SK-N-SH (cell line): ENCODE data around the gene PYCR2. TPM values are rescaled to one million over a fixed set of nuclear protein-coding genes. Genes with fewer than 3 reads are reported as not detected.

Experiments
- CTCF ChIA-PET: fragments of 300-600, 350-600 bp; formaldehyde crosslinking; extraction: SDS; loops from one replicate; lab custom pipeline; 2021; lab: Yijun Ruan, JAX
- POLR2A ChIA-PET: fragments of 350-600 bp; sonication (Branson Sonifier 250); formaldehyde crosslinking; extraction: SDS; loops from one replicate; lab custom pipeline; 2020; ENCODE audit warnings: antibody characterized with exemption, inconsistent platforms; lab: Yijun Ruan, JAX
- DNase-seq: peaks from one replicate; pipeline ENCODE4 v3.0.0; 2012
- H2AFZ ChIP-seq: fragments of 200-600 bp; sonication (generic); 2 replicates; pipeline ENCODE4 v1.8.1; 2016; ENCODE audit warnings: antibody characterized with exemption, mild to moderate bottlenecking, low read depth
- H3F3A ChIP-seq: fragments of 200-600 bp; sonication (generic); replicated peaks from 2 replicates; pipeline ENCODE3; 2016; ENCODE audit warnings: antibody characterized with exemption, mild to moderate bottlenecking; ENCODE audit not compliant: insufficient read depth
- H3K27ac ChIP-seq, 2 experiments: fragments of 200-500 bp in 1 of 2; fragments of 200-600 bp in 1 of 2; sonication (Bioruptor generic) in 1 of 2; sonication (generic), shearing (Covaris generic) in 1 of 2; 2 replicates each; pipeline versions ENCODE4 v1.5.1 to v1.6.1; 2014 to 2016; ENCODE audit warnings: low read depth in 2 of 2, inconsistent platforms in 1 of 2, low read length in 1 of 2, mild to moderate bottlenecking in 1 of 2, mixed read lengths in 1 of 2
- H3K27me3 ChIP-seq: fragments of 200-600 bp; sonication (generic), shearing (Covaris generic); 2 replicates; pipeline ENCODE4 v1.6.1; 2016; ENCODE audit warnings: mixed run types; ENCODE audit not compliant: insufficient read depth
- H3K36me3 ChIP-seq, 2 experiments: fragments of 200-500 bp in 1 of 2; fragments of 200-600 bp in 1 of 2; sonication (Bioruptor generic) in 1 of 2; sonication (generic) in 1 of 2; replicated peaks in 1 of 2; 2 replicates each; pipeline versions ENCODE3 to v1.5.1; 2014 to 2016; ENCODE audit warnings: low read length in 1 of 2, mild to moderate bottlenecking in 1 of 2; ENCODE audit not compliant: insufficient read depth in 2 of 2, control insufficient read depth in 1 of 2
- H3K4me1 ChIP-seq, 2 experiments: fragments of 200-500 bp in 1 of 2; fragments of 200-600 bp in 1 of 2; sonication (Bioruptor generic) in 1 of 2; sonication (generic), shearing (Covaris generic) in 1 of 2; 2 replicates each; pipeline versions ENCODE4 v1.5.1 to v1.6.1; 2014 to 2016; ENCODE audit warnings: low read depth in 1 of 2, low read length in 1 of 2, mixed run types in 1 of 2; ENCODE audit not compliant: insufficient read depth in 2 of 2, control insufficient read depth in 1 of 2
- H3K4me2 ChIP-seq: fragments of 200-600 bp; sonication (generic), shearing (Covaris generic); 2 replicates; pipeline ENCODE4 v1.6.1; 2017; ENCODE audit warnings: mixed run types
- H3K4me3 ChIP-seq, 2 experiments: fragments of 200-500 bp in 1 of 2; fragments of 200-600 bp in 1 of 2; sonication (Bioruptor generic) in 1 of 2; sonication (generic), shearing (Covaris generic) in 1 of 2; 2 replicates each; pipeline versions ENCODE4 v1.5.1 to v1.8.1; 2014 to 2016; ENCODE audit warnings: low read depth in 2 of 2, inconsistent platforms in 1 of 2, low read length in 1 of 2, mild to moderate bottlenecking in 1 of 2, mixed read lengths in 1 of 2, moderate library complexity in 1 of 2
- H3K79me2 ChIP-seq: fragments of 200-600 bp; sonication (generic); 2 replicates; pipeline ENCODE4 v1.8.1; 2017; ENCODE audit warnings: mild to moderate bottlenecking; ENCODE audit not compliant: insufficient read depth
- H3K9ac ChIP-seq: fragments of 200-600 bp; sonication (generic); 2 replicates; pipeline ENCODE4 v1.6.1; 2017; ENCODE audit warnings: mixed run types
- H3K9me2 ChIP-seq: fragments of 200-600 bp; sonication (generic); 2 replicates; pipeline ENCODE4 v1.6.1; 2017; ENCODE audit warnings: mixed run types
- H3K9me3 ChIP-seq: fragments of 200-600 bp; sonication (generic); 2 replicates; pipeline ENCODE4 v1.6.1; 2017; ENCODE audit warnings: mixed run types, mild to moderate bottlenecking, moderate library complexity
- H4K20me1 ChIP-seq: fragments of 200-600 bp; sonication (generic); 2 replicates; pipeline ENCODE4 v1.6.1; 2017; ENCODE audit warnings: mild to moderate bottlenecking, mixed run types; ENCODE audit not compliant: insufficient read depth
- CHD2 ChIP-seq: fragments of 150-350 bp; IDR thresholded peaks from 2 replicates; pipeline ENCODE4 v1.6.1; 2018; ENCODE audit warnings: low read length; ENCODE audit not compliant: partially characterized antibody
- CTCF ChIP-seq: fragments of 200-600 bp; sonication (generic); IDR thresholded peaks from 2 replicates; pipeline ENCODE4 v1.6.1; 2017; ENCODE audit warnings: antibody characterized with exemption, mild to moderate bottlenecking, moderate library complexity
- ELF1 ChIP-seq: IDR thresholded peaks from 2 replicates; pipeline ENCODE4 v1.4.0; 2012
- EP300 ChIP-seq, 2 experiments: IDR thresholded peaks; 2 replicates each; pipeline versions ENCODE4 v1.4.0 to v1.6.1; 2012; ENCODE audit warnings: borderline replicate concordance in 1 of 2, low read depth in 1 of 2, low read length in 1 of 2
- FOXJ3 ChIP-seq: sonication (generic); formaldehyde crosslinking; IDR thresholded peaks from 2 replicates; pipeline ENCODE4 v1.5.1; 2020; ENCODE audit warnings: mild to moderate bottlenecking, missing genetic modification reagents
- FOXM1 ChIP-seq: IDR thresholded peaks from 2 replicates; pipeline ENCODE4 v1.4.0; 2012; ENCODE audit warnings: low read depth, mild to moderate bottlenecking
- GABPA ChIP-seq: IDR thresholded peaks from 2 replicates; pipeline ENCODE4 v1.4.0; 2012; ENCODE audit warnings: low read depth, mild to moderate bottlenecking
- GATA2 ChIP-seq: sonication (generic); formaldehyde crosslinking; IDR thresholded peaks from 2 replicates; pipeline ENCODE4 v1.5.0; 2020; ENCODE audit warnings: mild to moderate bottlenecking, missing genetic modification reagents
- IRF3 ChIP-seq: fragments of 150-350 bp; IDR thresholded peaks from 2 replicates; pipeline ENCODE4 v1.6.1; 2016; ENCODE audit warnings: mild to moderate bottlenecking, low read depth, low read length
- JUND ChIP-seq: IDR thresholded peaks from 2 replicates; pipeline ENCODE4 v1.4.0; 2012
- MAX ChIP-seq: IDR thresholded peaks from 2 replicates; pipeline ENCODE4 v1.4.0; 2012; ENCODE audit warnings: low read depth
- NRF1 ChIP-seq: IDR thresholded peaks from 2 replicates; pipeline ENCODE4 v1.6.1; 2012; ENCODE audit warnings: low read depth, mild to moderate bottlenecking, low read length
- RAD21 ChIP-seq: IDR thresholded peaks from 2 replicates; pipeline ENCODE4 v1.6.1; 2012; ENCODE audit warnings: mild to moderate bottlenecking, low read length
- RCOR1 ChIP-seq: fragments of 150-350 bp; IDR thresholded peaks from 2 replicates; pipeline ENCODE4 v1.6.1; 2017; ENCODE audit warnings: antibody characterized with exemption, low read length
- REST ChIP-seq: IDR thresholded peaks from 2 replicates; pipeline ENCODE4 v1.6.1; 2012; ENCODE audit warnings: mild to moderate bottlenecking, low read depth, low read length, moderate library complexity
- RFX5 ChIP-seq: IDR thresholded peaks from 2 replicates; pipeline ENCODE4 v1.6.1; 2012; ENCODE audit warnings: mild to moderate bottlenecking, improper control_type of control experiment, low read length
- SMC3 ChIP-seq: IDR thresholded peaks from 2 replicates; pipeline ENCODE4 v1.6.1; 2012; ENCODE audit warnings: low read depth, low read length, improper control_type of control experiment
- USF1 ChIP-seq: IDR thresholded peaks from 2 replicates; pipeline ENCODE4 v1.4.0; 2012; ENCODE audit warnings: low read depth, borderline replicate concordance
- YY1 ChIP-seq: IDR thresholded peaks from 2 replicates; pipeline ENCODE4 v1.4.0; 2012; ENCODE audit warnings: low read depth, mild to moderate bottlenecking
- WGBS: methylation state at CpG from one replicate; pipeline ENCODE4 v1.1.6; 2017; ENCODE audit warnings: low lambda C conversion rate; 5-methylcytosine and 5-hydroxymethylcytosine counted together
- polyA plus RNA-seq, 3 experiments: library from polyadenylated mRNA; depleted of rRNA; stranded (reverse); fragments of >200 nt; gene quantifications; 2 replicates each; pipeline ENCODE4 v1.2.3, GENCODE V29; 2012

PYCR2 gene
- polyA plus RNA-seq, 1 of the 3 experiments (the other 2 are of a cell fraction), result 95.3 TPM

GRCh38 chr1:225917101-225917500 lies 6.9 kb downstream of the PYCR2 start:
- H3K36me3 ChIP-seq, result peaks cover 13 to 28% of the 10 kb centered on the region in 2 experiments
- ChIA-PET CTCF (interaction anchor here (1.4 to 4.2 kb wide), 3 partner anchors 140 to 442 kb away, joined by 3 to 14 read pairs (median 7); partner anchors contain the start of gene SRP9), POLR2A (no interaction called here)
- no peaks in the 10 kb centered on the region; the same call in 1 of the 2 replicates for H4K20me1 ChIP-seq
- no peaks in the 10 kb centered on the region for H3F3A ChIP-seq
- H3K4me3 ChIP-seq, result no peak overlapping the region
- peaks cover 20 to 56% of the 10 kb centered on the region in 2 experiments for H3K4me1 ChIP-seq
- 82% methylated on average over 3 of the region's 3 CpGs for WGBS
- H3K9ac ChIP-seq, result no peak overlapping the region
- peaks cover under 1% of the 10 kb centered on the region; the same call in 1 of the 2 replicates for H3K79me2 ChIP-seq
- TF ChIP-seq GATA2 (peak; percentile 19; the same call in 1 of the 2 replicates), YY1 (no peak)
- H3K27me3 ChIP-seq, result no peaks in the 10 kb centered on the region
- no peak overlapping the region for H2AFZ ChIP-seq
- no peaks in the 10 kb centered on the region for H3K9me3 ChIP-seq
- peak; percentile 5 for DNase-seq
- peak overlapping the region in 1 of 2 experiments; percentile 29; a peak in 1 of 4 replicates for H3K27ac ChIP-seq
- H3K4me2 ChIP-seq, result no peak overlapping the region
- no peaks in the 10 kb centered on the region for H3K9me2 ChIP-seq

GRCh38 chr1:225915538-225915991 lies 8.5 kb downstream of the PYCR2 start:
- DNase-seq, result peak; percentile 89
- 43% methylated on average over 5 of the region's 7 CpGs for WGBS
- Histone ChIP-seq H3K4me1 (peaks cover 14 to 41% of the 10 kb centered on the region in 2 experiments), H3K9ac (no peak overlapping the region), H2AFZ (no peak overlapping the region), H3K4me2 (no peak overlapping the region), H3K9me2 (no peaks in the 10 kb centered on the region), H3K27me3 (no peaks in the 10 kb centered on the region), H3K36me3 (peaks cover 13% of the 10 kb centered on the region in 2 experiments), H3K4me3 (no peak overlapping the region), H3K27ac (peak overlapping the region; percentile 7 to 77; a peak in 3 of 4 replicates), H3F3A (no peaks in the 10 kb centered on the region), H3K79me2 (no peaks in the 10 kb centered on the region), H4K20me1 (no peaks in the 10 kb centered on the region; the same call in 1 of the 2 replicates), H3K9me3 (no peaks in the 10 kb centered on the region)
- ChIA-PET CTCF (interaction anchor here (1.0 to 4.2 kb wide), 3 partner anchors 138 to 441 kb away, joined by 3 to 14 read pairs (median 7); partner anchors contain the start of genes H3-3A and SRP9), POLR2A (interaction anchor here (1.0 to 2.0 kb wide), 3 partner anchors 8 to 36 kb away, joined by 3 to 10 read pairs (median 4); partner anchors contain the start of gene PYCR2)
- TF ChIP-seq SMC3 (no peak; the same call in 1 of the 2 replicates), RAD21 (peak; percentile 31; the same call in 1 of the 2 replicates), RCOR1 (no peak), IRF3 (no peak), RFX5 (no peak), EP300 (IDR thresholded peaks at IDR 0.05; ENCODE audit: borderline replicate concordance in 1 of 2, low read depth in 1 of 2, low read length in 1 of 2) (peak in 1 of 2 experiments; percentile 42; a peak in 2 of 4 replicates), FOXJ3 (no peak), ELF1 (no peak), REST (no peak), GABPA (no peak), MAX (no peak), NRF1 (peak; percentile 40; the same call in 1 of the 2 replicates), FOXM1 (no peak), CHD2 (no peak), USF1 (no peak), GATA2 (no peak), JUND (no peak), CTCF (no peak)
